Measurements from ENCODE around the gene PLXNB1. TPM values are rescaled to one million over a fixed set of nuclear protein-coding genes. Genes with fewer than 3 reads are reported as not detected.

Gene PLXNB1
- total and polyA plus RNA-seq, 2 experiments from 2014 or later = 49.0 to 144 TPM

- no peak for ATAC-seq
- H3K4me3 Mint-ChIP-seq = no peak overlapping the region
- no peaks in the 10 kb centered on the region for H3K9me2 ChIP-seq (ENCODE audit: insufficient read depth)
- H3K79me2 ChIP-seq (replicated peaks; ENCODE audit: insufficient read depth) = 0 out of 2 replicates have a peak, but pooled peaks cover 1% of the 10 kb centered on the region
- H3K9me3 Mint-ChIP-seq = no peaks in the 10 kb centered on the region
- no peak overlapping the region for H3K4me3 ChIP-seq
- TF ChIP-seq ETS1 (IDR thresholded peaks at IDR 0.05) (no peak), ZNF114 (CRISPR knock-in tag; IDR thresholded peaks at IDR 0.05) (no peak), CTCF (conservative IDR thresholded peaks at IDR 0.05; ENCODE audit: low read depth in 2 of 2) (no peak), ZNF462 (CRISPR knock-in tag; IDR thresholded peaks at IDR 0.05) (no peak), EZH2phosphoT487 (IDR thresholded peaks at IDR 0.05; ENCODE audit: unreplicated experiment) (no peak)
- H3K4me1 Mint-ChIP-seq = no peaks in the 10 kb centered on the region
- H3K27me3 ChIP-seq (ENCODE audit: insufficient read depth) = no peaks in the 10 kb centered on the region
- peaks cover 83% of the 10 kb centered on the region for H3K36me3 Mint-ChIP-seq (ENCODE audit: low read depth)
- peaks cover 15% of the 10 kb centered on the region; the same call in 1 of the 2 replicates for H3K36me3 ChIP-seq (ENCODE audit: insufficient read depth)
- no peak overlapping the region for H3K27ac ChIP-seq (ENCODE audit: low read depth)
- no peak for DNase-seq (ENCODE audit: low spot score)
- H3K27me3 Mint-ChIP-seq (ENCODE audit: insufficient read depth, low read depth, poor library complexity) = peaks cover 21% of the 10 kb centered on the region
- no peaks in the 10 kb centered on the region for H3K4me1 ChIP-seq (ENCODE audit: insufficient read depth)
- H2AFZ ChIP-seq = no peak overlapping the region
- no peaks in the 10 kb centered on the region; the same call in 1 of the 2 replicates for H4K20me1 ChIP-seq (replicated peaks; ENCODE audit: insufficient read depth)
- H3K27ac Mint-ChIP-seq = no peak overlapping the region
- H3K4me2 ChIP-seq = no peak overlapping the region
- no peaks in the 10 kb centered on the region for H3F3A ChIP-seq (replicated peaks; ENCODE audit: low read depth)
These were observed 13.8 kb downstream of the PLXNB1 start for GRCh38 chr3:48416091-48416505.

Measured in GM23338 (cell line).